Measurements from ENCODE around the gene ZNF90. TPM values are rescaled to one million over a fixed set of nuclear protein-coding genes. Genes with fewer than 3 reads are reported as not detected.

ZNF90 gene
- total RNA-seq, 4 donors from 2014 or later = 1.1 to 2.4 (median 2.1) TPM

DNA sequence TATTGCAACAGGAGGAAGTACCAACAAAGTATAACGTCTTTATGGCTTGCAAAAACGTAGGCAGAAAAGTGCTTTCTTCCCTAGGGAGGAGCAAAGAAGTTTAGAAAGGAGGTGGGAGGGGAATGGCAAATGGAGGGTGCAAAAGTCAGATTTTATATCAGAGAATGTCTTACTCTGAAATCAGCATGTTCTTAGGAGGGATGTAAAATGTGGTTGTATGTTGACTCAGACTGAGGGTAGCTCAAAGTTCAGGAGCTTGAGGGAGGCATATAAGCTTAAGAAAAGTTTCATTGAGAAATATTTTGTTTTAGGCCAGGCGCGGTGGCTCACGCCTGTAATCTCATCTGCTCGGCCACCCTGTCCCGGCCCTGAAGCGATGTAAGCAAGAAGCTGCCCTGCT lies 1.7 kb downstream of the ZNF90 start:
- TF ChIP-seq, protein P1, sequence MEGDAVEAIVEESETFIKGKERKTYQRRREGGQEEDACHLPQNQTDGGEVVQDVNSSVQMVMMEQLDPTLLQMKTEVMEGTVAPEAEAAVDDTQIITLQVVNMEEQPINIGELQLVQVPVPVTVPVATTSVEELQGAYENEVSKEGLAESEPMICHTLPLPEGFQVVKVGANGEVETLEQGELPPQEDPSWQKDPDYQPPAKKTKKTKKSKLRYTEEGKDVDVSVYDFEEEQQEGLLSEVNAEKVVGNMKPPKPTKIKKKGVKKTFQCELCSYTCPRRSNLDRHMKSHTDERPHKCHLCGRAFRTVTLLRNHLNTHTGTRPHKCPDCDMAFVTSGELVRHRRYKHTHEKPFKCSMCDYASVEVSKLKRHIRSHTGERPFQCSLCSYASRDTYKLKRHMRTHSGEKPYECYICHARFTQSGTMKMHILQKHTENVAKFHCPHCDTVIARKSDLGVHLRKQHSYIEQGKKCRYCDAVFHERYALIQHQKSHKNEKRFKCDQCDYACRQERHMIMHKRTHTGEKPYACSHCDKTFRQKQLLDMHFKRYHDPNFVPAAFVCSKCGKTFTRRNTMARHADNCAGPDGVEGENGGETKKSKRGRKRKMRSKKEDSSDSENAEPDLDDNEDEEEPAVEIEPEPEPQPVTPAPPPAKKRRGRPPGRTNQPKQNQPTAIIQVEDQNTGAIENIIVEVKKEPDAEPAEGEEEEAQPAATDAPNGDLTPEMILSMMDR (IDR thresholded peaks at IDR 0.05; ENCODE audit: low read depth) = no peak

DNA sequence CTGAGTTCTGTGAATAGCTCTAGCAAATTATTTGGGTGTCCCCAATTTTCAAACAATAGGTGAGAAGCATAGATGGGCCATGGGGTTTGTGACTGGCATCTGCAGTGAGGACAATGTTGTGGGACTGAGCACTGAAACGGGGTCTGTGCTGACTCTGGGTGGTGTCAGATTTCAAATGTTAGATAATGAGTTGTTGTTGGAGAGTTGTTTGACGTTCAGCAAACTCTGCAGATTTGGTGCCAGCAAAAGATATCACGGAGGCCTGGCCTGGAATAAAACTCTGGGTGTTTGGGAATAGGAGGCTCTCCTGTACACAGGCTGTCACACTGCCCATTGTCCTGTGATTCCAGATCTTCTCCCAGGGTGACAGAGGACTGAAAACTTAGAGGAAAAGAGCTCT lies 2.9 kb downstream of the ZNF90 start:
- TF ChIP-seq, protein P1 (IDR thresholded peaks at IDR 0.05; ENCODE audit: low read depth) = no peak

DNA sequence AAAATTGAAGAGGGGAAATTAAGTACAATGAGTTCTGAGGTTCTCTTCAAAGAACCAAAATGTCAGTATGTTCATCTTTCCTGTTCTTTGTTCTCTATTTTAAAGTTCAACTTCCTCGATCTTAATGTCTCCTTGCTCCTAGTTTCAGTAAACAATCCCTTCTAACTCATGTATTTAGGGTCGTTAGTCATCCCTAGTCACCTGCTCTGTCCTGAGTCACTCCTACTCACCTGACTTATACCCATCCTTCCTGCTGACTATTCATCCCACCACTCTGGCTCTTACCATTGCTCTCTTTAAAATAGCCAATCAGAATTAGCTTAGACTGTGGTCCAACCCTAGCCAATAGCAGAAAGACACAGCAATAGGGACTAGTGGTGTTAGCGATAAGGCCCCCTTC lies 24.3 kb downstream of the ZNF90 start:
- TF ChIP-seq, protein P1 (IDR thresholded peaks at IDR 0.05; ENCODE audit: low read depth) = no peak

DNA sequence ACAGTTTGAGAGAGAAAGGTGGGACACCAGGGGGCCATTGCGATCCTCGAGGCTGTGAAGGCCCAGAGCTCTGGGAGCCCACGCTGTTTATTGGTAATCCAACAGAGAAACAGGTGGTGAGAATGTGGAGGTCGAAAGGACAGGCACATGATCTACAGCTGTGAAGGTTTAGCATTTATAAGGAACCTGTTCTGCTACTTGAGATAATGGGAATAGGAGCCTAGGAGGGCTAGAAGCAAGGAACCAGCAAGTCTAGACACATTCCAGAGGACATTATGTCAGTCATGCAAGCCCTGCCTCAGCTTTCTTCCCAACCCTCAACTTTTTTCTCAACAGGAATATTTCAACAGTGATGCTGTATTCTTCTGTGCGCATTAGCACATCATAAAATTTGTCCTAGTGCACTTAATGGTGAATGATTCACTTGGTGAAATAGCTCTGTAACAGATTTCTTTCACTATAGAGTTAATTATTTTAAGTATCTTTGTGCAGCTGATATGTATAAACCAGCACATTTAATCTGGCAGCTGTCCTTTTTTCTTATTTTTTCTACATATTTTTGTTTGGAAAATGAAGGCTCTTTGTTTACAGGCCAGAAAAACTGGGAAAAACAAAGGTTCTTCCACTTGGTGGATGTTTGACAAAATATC lies 25.4 kb downstream of the ZNF90 start:
- TF ChIP-seq, protein P1 (IDR thresholded peaks at IDR 0.05; ENCODE audit: low read depth) = no peak

DNA sequence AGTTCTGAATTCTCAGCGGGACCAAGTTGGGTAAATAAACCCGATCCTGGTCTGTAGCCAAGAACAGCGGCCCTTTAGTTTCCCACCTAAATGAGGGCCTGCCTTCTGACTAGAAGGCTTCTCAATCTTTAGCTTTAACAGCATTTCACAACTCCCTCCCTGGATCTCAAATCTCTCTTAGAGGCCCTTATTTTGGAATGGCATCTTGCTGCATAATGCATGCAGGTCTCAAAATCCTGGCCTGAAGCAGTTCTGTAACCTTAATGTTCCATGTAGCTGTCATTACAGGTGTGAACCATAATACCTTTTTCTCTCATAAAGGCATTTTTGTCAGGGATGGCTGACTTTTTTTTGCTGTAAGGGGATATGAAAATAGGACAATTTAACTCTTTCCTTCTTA lies 29.5 kb downstream of the ZNF90 start:
- TF ChIP-seq, protein P1 (IDR thresholded peaks at IDR 0.05; ENCODE audit: low read depth) = no peak

DNA sequence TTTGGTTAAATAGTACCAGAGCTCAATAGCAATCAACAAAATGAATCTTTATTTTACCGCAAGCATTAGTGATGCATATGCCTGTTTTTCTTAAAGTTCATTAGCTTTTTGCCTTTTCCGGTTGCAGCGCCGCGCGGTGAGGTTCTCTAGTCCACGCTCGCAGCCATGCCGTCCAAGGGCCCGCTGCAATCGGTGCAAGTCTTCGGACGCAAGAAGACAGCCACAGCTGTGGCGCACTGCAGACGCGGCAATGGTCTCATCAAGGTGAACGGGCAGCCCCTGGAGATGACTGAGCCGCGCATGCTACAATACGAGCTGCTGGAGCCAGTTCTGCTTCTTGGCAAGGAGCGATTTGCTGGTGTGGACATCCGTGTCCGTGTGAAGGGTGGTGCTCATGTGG lies 47.1 kb downstream of the ZNF90 start:
- TF ChIP-seq, protein P1 (IDR thresholded peaks at IDR 0.05; ENCODE audit: low read depth) = no peak

DNA sequence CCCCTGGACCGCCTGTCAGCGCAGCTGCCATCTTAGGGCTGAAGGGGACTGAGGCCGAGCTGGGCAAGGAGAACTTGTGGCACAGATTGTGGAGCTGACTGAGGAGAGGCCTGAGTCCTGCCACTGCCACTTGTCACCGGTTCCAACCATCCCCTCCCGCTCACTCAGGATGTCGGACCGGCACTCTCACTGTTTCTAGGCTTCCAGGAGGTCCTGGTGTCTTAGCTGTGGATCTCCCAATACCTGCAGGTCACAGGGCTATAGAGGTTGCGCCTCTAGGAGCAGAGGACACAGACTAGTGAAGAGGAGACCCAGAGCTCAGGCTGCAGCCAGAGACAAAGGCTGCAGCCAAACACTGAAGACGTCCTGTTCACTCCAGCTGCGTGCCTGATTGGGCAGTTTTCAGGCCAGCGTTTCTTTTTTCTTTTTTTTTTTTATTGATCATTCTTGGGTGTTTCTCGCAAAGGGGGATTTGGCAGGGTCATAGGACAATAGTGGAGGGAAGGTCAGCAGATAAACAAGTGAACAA lies 73.9 kb downstream of the ZNF90 start:
- TF ChIP-seq, protein P1 (IDR thresholded peaks at IDR 0.05; ENCODE audit: low read depth) = no peak

Measured in subcutaneous adipose tissue (tissue), 4 donors.